ENCODE data around the gene MAP1LC3B. TPM values are rescaled to one million over a fixed set of nuclear protein-coding genes. Genes with fewer than 3 reads are reported as not detected.

The MAP1LC3B gene
- polyA plus RNA-seq, 1 donor, result 44.7 TPM

DNA sequence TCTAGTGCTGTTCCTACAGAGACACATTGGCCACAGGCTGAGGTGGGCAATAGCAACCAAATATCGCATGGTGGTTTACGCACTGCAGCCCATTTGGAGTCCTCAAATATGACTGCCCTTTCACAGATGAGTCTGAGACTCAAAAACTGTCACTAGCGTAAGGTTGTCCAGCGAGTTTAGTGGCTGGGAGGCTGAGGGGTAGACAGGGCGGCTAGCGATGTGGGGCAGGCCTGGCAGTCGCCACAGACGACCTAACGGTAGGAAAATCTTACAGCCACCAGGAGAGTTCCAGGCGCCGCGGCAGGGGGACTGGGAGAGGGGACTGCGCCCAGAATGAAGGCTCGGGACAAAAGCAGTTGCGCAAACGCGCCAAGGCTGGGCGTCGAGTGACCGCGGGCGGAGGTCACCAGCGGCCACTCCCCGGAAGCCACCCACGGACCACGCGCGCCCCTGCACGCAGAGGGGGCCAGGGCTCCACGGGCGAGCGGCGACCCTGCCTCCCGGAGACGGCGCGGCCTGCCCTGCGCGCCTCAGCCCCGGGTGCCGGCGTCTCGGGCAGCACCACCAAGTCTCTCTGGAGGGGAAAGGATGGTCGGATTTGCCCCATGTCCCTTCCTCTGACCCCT, 699 bp upstream of the MAP1LC3B start:
- Histone ChIP-seq H3K27ac (ENCODE audit: low read length) (peak overlapping the region; percentile 93), H3K36me3 (ENCODE audit: control insufficient read depth, insufficient read depth, low read length) (peaks cover 2% of the 10 kb centered on the region), H3K9me3 (ENCODE audit: control insufficient read depth, low read depth, low read length) (no peaks in the 10 kb centered on the region), H3K4me1 (ENCODE audit: control insufficient read depth, insufficient read depth, low read length) (peaks cover 31% of the 10 kb centered on the region), H3K27me3 (ENCODE audit: control insufficient read depth, insufficient read depth, low read length) (no peaks in the 10 kb centered on the region), H3K4me3 (ENCODE audit: low read length) (peak overlapping the region; percentile 73)
- no CpG with 5 or more reads among the region's 44 CpGs for WGBS (ENCODE audit: insufficient coverage, low lambda C conversion rate)
- peak in 1 of 2 donors; percentile 80 for DNase-seq

- Histone ChIP-seq H3K9me3 (ENCODE audit: control insufficient read depth, low read depth, low read length) (no peaks in the 10 kb centered on the region), H3K4me3 (ENCODE audit: low read length) (peak overlapping the region; percentile 66), H3K27me3 (ENCODE audit: control insufficient read depth, insufficient read depth, low read length) (no peaks in the 10 kb centered on the region), H3K36me3 (ENCODE audit: control insufficient read depth, insufficient read depth, low read length) (peaks cover 2% of the 10 kb centered on the region), H3K4me1 (ENCODE audit: control insufficient read depth, insufficient read depth, low read length) (peaks cover 20% of the 10 kb centered on the region), H3K27ac (ENCODE audit: low read length) (peak overlapping the region; percentile 60)
- DNase-seq, result peak in 1 of 2 donors; percentile 65
- WGBS (ENCODE audit: insufficient coverage, low lambda C conversion rate), result no CpG with 5 or more reads among the region's 53 CpGs
Measured at GRCh38 chr16:87392821-87393679, 914 bp downstream of the MAP1LC3B start.

GRCh38 chr16:87393680-87394055, 1.5 kb downstream of the MAP1LC3B start:
- no CpG with 5 or more reads among the region's 6 CpGs for WGBS (ENCODE audit: insufficient coverage, low lambda C conversion rate)
- no peak overlapping the region for H3K4me3 ChIP-seq (ENCODE audit: low read length)
- no peak overlapping the region for H3K27ac ChIP-seq (ENCODE audit: low read length)
- H3K9me3 ChIP-seq (ENCODE audit: control insufficient read depth, low read depth, low read length), result no peaks in the 10 kb centered on the region
- H3K36me3 ChIP-seq (ENCODE audit: control insufficient read depth, insufficient read depth, low read length), result peaks cover 6% of the 10 kb centered on the region
- no peak for DNase-seq
- H3K4me1 ChIP-seq (ENCODE audit: control insufficient read depth, insufficient read depth, low read length), result peaks cover 18% of the 10 kb centered on the region
- no peaks in the 10 kb centered on the region for H3K27me3 ChIP-seq (ENCODE audit: control insufficient read depth, insufficient read depth, low read length)

- no peak overlapping the region for H3K4me3 ChIP-seq (ENCODE audit: low read length)
- DNase-seq, result no peak
- H3K27ac ChIP-seq (ENCODE audit: low read length), result no peak overlapping the region
- WGBS (ENCODE audit: insufficient coverage, low lambda C conversion rate), result 100% methylated on average over 1 of the region's 7 CpGs
- H3K9me3 ChIP-seq (ENCODE audit: control insufficient read depth, low read depth, low read length), result no peaks in the 10 kb centered on the region
- peaks cover 15% of the 10 kb centered on the region for H3K36me3 ChIP-seq (ENCODE audit: control insufficient read depth, insufficient read depth, low read length)
- H3K4me1 ChIP-seq (ENCODE audit: control insufficient read depth, insufficient read depth, low read length), result peaks cover 15% of the 10 kb centered on the region
- H3K27me3 ChIP-seq (ENCODE audit: control insufficient read depth, insufficient read depth, low read length), result no peaks in the 10 kb centered on the region
Measured at GRCh38 chr16:87395181-87395842, 3.2 kb downstream of the MAP1LC3B start.

GRCh38 chr16:87404764-87405625, 12.9 kb downstream of the MAP1LC3B start:
- Histone ChIP-seq H3K27ac (ENCODE audit: low read length) (no peak overlapping the region), H3K4me3 (ENCODE audit: low read length) (no peak overlapping the region), H3K9me3 (ENCODE audit: control insufficient read depth, low read depth, low read length) (no peaks in the 10 kb centered on the region), H3K4me1 (ENCODE audit: control insufficient read depth, insufficient read depth, low read length) (no peaks in the 10 kb centered on the region), H3K36me3 (ENCODE audit: control insufficient read depth, insufficient read depth, low read length) (peaks cover 65% of the 10 kb centered on the region), H3K27me3 (ENCODE audit: control insufficient read depth, insufficient read depth, low read length) (no peaks in the 10 kb centered on the region)
- no CpG with 5 or more reads among the region's 19 CpGs for WGBS (ENCODE audit: insufficient coverage, low lambda C conversion rate)
- DNase-seq, result no peak

DNA sequence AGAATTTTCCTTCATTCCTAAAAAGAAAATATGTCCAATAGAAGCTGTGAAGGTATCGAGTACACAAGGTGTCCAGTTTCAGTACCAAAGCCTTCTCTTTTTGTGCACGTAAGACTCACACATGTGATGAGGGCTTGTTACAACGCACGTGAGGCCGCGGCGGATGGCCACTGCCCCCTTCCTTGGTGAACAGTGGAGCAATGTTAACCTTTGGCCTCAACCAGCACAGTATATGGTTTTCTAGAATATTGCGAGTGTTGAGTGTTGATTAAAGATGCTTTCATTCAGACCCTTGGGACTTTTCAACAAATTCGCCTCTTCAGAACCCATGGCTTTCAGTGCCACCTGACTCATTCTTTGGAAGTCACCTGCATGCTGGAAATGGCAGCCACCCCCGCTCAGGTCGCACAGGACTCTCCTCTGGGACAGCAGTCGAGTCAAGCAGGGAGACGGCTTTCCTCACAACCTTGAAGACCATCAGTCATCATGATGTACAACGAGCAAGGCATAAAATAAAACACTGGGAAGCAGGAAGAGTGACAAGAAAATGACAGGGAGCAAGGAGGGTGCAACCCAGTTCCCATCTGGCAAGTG, 14.5 kb downstream of the MAP1LC3B start:
- no peaks in the 10 kb centered on the region for H3K4me1 ChIP-seq (ENCODE audit: control insufficient read depth, insufficient read depth, low read length)
- H3K4me3 ChIP-seq (ENCODE audit: low read length), result no peak overlapping the region
- no CpG with 5 or more reads among the region's 14 CpGs for WGBS (ENCODE audit: insufficient coverage, low lambda C conversion rate)
- H3K9me3 ChIP-seq (ENCODE audit: control insufficient read depth, low read depth, low read length), result no peaks in the 10 kb centered on the region
- no peak overlapping the region for H3K27ac ChIP-seq (ENCODE audit: low read length)
- no peak for DNase-seq
- peaks cover 75% of the 10 kb centered on the region for H3K36me3 ChIP-seq (ENCODE audit: control insufficient read depth, insufficient read depth, low read length)
- no peaks in the 10 kb centered on the region for H3K27me3 ChIP-seq (ENCODE audit: control insufficient read depth, insufficient read depth, low read length)

DNA sequence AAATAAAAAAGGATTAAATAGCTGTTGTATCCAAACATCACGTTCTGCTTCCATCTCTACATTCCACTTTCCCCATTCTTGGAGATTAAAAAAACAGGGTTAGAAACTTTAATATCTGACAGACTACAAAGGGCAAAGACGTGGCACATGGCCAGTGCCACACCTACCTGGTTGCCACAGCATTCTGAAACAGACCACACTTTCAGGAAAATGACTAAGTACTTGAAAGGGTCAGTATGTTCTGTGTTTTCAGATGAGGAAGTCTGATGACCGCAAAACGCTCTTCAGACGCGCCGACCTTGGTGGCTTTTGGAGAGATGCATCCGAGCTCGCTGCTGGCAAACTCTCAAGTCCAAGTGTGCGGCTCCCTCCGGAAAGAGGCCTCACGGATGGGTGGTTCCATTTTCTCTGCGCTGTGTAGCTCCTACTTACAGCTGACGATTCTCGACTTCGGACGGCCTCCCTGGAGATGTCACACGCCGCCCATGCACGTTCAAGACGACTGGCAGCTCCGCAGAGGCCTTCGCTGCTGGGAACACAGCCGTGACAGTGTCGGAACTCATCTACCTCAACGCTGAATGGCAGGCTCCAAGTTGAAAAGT, 15.5 kb downstream of the MAP1LC3B start:
- H3K9me3 ChIP-seq (ENCODE audit: control insufficient read depth, low read depth, low read length), result no peaks in the 10 kb centered on the region
- 89% methylated on average over 1 of the region's 26 CpGs for WGBS (ENCODE audit: insufficient coverage, low lambda C conversion rate)
- no peak for DNase-seq
- no peaks in the 10 kb centered on the region for H3K4me1 ChIP-seq (ENCODE audit: control insufficient read depth, insufficient read depth, low read length)
- H3K27me3 ChIP-seq (ENCODE audit: control insufficient read depth, insufficient read depth, low read length), result no peaks in the 10 kb centered on the region
- no peak overlapping the region for H3K4me3 ChIP-seq (ENCODE audit: low read length)
- H3K36me3 ChIP-seq (ENCODE audit: control insufficient read depth, insufficient read depth, low read length), result peaks cover 83% of the 10 kb centered on the region
- H3K27ac ChIP-seq (ENCODE audit: low read length), result no peak overlapping the region

DNA sequence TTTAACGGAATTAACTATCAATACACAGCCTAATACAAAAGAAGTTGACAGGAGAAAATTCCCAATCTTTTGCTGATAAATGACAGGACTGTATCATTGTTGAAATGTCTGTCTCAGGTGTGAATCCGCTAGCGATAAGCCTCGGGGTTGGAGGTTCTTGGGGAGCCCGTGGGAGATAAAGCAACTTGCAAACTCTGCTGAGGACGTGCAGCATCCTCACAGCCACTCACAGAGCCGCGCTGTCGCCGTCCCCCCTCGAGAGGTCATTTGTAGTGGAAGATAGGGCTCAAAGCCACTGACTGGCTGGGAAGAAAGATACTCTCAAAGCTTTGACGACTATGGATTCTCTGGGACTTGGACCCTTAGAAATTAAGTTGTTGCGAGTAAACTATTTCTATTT, 17.0 kb downstream of the MAP1LC3B start:
- H3K4me3 ChIP-seq (ENCODE audit: low read length), result no peak overlapping the region
- DNase-seq, result no peak
- H3K4me1 ChIP-seq (ENCODE audit: control insufficient read depth, insufficient read depth, low read length), result no peaks in the 10 kb centered on the region
- peaks cover 84% of the 10 kb centered on the region for H3K36me3 ChIP-seq (ENCODE audit: control insufficient read depth, insufficient read depth, low read length)
- 100% methylated on average over 2 of the region's 13 CpGs for WGBS (ENCODE audit: insufficient coverage, low lambda C conversion rate)
- H3K9me3 ChIP-seq (ENCODE audit: control insufficient read depth, low read depth, low read length), result no peaks in the 10 kb centered on the region
- no peaks in the 10 kb centered on the region for H3K27me3 ChIP-seq (ENCODE audit: control insufficient read depth, insufficient read depth, low read length)
- H3K27ac ChIP-seq (ENCODE audit: low read length), result no peak overlapping the region

GRCh38 chr16:87409781-87410180, 17.6 kb downstream of the MAP1LC3B start:
- no peaks in the 10 kb centered on the region for H3K4me1 ChIP-seq (ENCODE audit: control insufficient read depth, insufficient read depth, low read length)
- H3K27me3 ChIP-seq (ENCODE audit: control insufficient read depth, insufficient read depth, low read length), result no peaks in the 10 kb centered on the region
- no peak overlapping the region for H3K27ac ChIP-seq (ENCODE audit: low read length)
- H3K9me3 ChIP-seq (ENCODE audit: control insufficient read depth, low read depth, low read length), result peaks cover 2% of the 10 kb centered on the region
- WGBS (ENCODE audit: insufficient coverage, low lambda C conversion rate), result no CpG with 5 or more reads among the region's 13 CpGs
- no peak for DNase-seq
- peaks cover 85% of the 10 kb centered on the region for H3K36me3 ChIP-seq (ENCODE audit: control insufficient read depth, insufficient read depth, low read length)
- H3K4me3 ChIP-seq (ENCODE audit: low read length), result no peak overlapping the region
